HG02973 (cell line): ENCODE results near the gene UBE2B.
A peak's percentile ranks its signal among the peaks of the same experiment; 100 is the strongest.
"Not testable (repeated sequence)": the region's sequence is repeated elsewhere in the genome, so short reads cannot be mapped to it uniquely, and the experiment has no call there.

Experiments
- ATAC-seq: cut with Tn5 transposase; IDR thresholded peaks from one replicate; pipeline ENCODE4 v1.9.1; 2021; ENCODE audit warnings: moderate library complexity; ENCODE audit not compliant: unreplicated experiment

The UBE2B gene

GRCh38 chr5:134397196-134397595 is 25.8 kb downstream of the UBE2B start:
- ATAC-seq, result no peak

GRCh38 chr5:134398609-134399155 is 27.3 kb downstream of the UBE2B start:
- no peak for ATAC-seq

- no peak for ATAC-seq
Measured at GRCh38 chr5:134403951-134404350, 32.6 kb downstream of the UBE2B start.

GRCh38 chr5:134406390-134406789 is 35.0 kb downstream of the UBE2B start:
- no peak for ATAC-seq

GRCh38 chr5:134409321-134409720 is 38.0 kb downstream of the UBE2B start:
- ATAC-seq, result no peak

GRCh38 chr5:134410822-134411221 is 39.5 kb downstream of the UBE2B start:
- no peak for ATAC-seq

- ATAC-seq, result no peak
Measured at GRCh38 chr5:134411228-134411545, 39.8 kb downstream of the UBE2B start.

- peak; percentile 95 for ATAC-seq
Measured at GRCh38 chr5:134411546-134412266, 40.3 kb downstream of the UBE2B start, which contains the start of gene CDKN2AIPNL. TSS of gene CDKN2AIPNL (minus strand) at chr5:134411881. CDS start at chr5:134411854, 27 bp downstream.

- no peak for ATAC-seq
Measured at GRCh38 chr5:134413046-134413445, 41.7 kb downstream of the UBE2B start.

GRCh38 chr5:134417707-134418106 is 46.3 kb downstream of the UBE2B start:
- no peak for ATAC-seq

- no peak for ATAC-seq
Measured at GRCh38 chr5:134418958-134419357, 47.6 kb downstream of the UBE2B start.

- ATAC-seq, result no peak
Measured at GRCh38 chr5:134420343-134420742, 49.0 kb downstream of the UBE2B start.

- not testable (repeated sequence) for ATAC-seq
Measured at GRCh38 chr5:134421038-134421437, 49.7 kb downstream of the UBE2B start.

GRCh38 chr5:134422791-134423365 is 51.5 kb downstream of the UBE2B start:
- ATAC-seq, result no peak

GRCh38 chr5:134423376-134423775 is 52.0 kb downstream of the UBE2B start:
- ATAC-seq, result no peak

GRCh38 chr5:134426361-134426760 is 55.0 kb downstream of the UBE2B start:
- no peak for ATAC-seq

GRCh38 chr5:134427540-134428041 is 56.2 kb downstream of the UBE2B start:
- no peak for ATAC-seq

GRCh38 chr5:134430001-134430569 is 58.7 kb downstream of the UBE2B start:
- no peak for ATAC-seq

GRCh38 chr5:134432174-134432573 is 60.8 kb downstream of the UBE2B start:
- no peak for ATAC-seq

GRCh38 chr5:134432677-134433359 is 61.4 kb downstream of the UBE2B start:
- ATAC-seq, result no peak

GRCh38 chr5:134435560-134435959 is 64.2 kb downstream of the UBE2B start:
- no peak for ATAC-seq
